ENCODE results near the gene OR6T1. TPM values are rescaled to one million over a fixed set of nuclear protein-coding genes. Genes with fewer than 3 reads are reported as not detected.

The OR6T1 gene
- total and polyA plus RNA-seq, 3 donors from 2014 or later = 0.71 TPM; not detected in 2

GRCh38 chr11:123901867-123902266 lies 41.8 kb downstream of the OR6T1 start, which contains the start of gene OR8D4:
OR8D4 (plus strand) TSS chr11:123902167; CDS start chr11:123906432, 4,265 bp downstream.
- WGBS, 2 donors = 67 to 97% methylated on average over 1 of the region's 1 CpG
- no peak for DNase-seq
- Histone ChIP-seq H3K9me3 (no peaks in the 10 kb centered on the region), H3K36me3 (ENCODE audit: low read depth, missing control alignments) (no peaks in the 10 kb centered on the region), H3K4me3 (no peak within 1 kb of the TSS), H3K4me1 (peaks cover 9% of the 10 kb centered on the region), H3K27ac (no peak within 1 kb of the TSS), H3K27me3 (no peaks in the 10 kb centered on the region)
- intact Hi-C loops (cut with DNase I; ENCODE audit: low total_unique reads) = no loop called here
- no peak for TF ChIP-seq CTCF (IDR thresholded peaks at IDR 0.05)
- TF ChIP-seq POLR2A (IDR thresholded peaks at IDR 0.05) = no peak

GRCh38 chr11:123899792-123900191 lies 43.8 kb downstream of the OR6T1 start:
- Histone ChIP-seq H3K27ac (no peak overlapping the region), H3K36me3 (ENCODE audit: low read depth, missing control alignments) (no peaks in the 10 kb centered on the region), H3K27me3 (no peaks in the 10 kb centered on the region), H3K9me3 (no peaks in the 10 kb centered on the region), H3K4me3 (no peak overlapping the region), H3K4me1 (no peaks in the 10 kb centered on the region)
- WGBS, 2 donors = 26 to 52% methylated on average over 3 of the region's 3 CpGs
- intact Hi-C loops (cut with DNase I; ENCODE audit: low total_unique reads) = no loop called here
- DNase-seq = no peak
- no peak for TF ChIP-seq POLR2A (IDR thresholded peaks at IDR 0.05)
- TF ChIP-seq CTCF (IDR thresholded peaks at IDR 0.05) = no peak

Other genes with a start within 250 kb of the OR6T1 start
- gene ZNF202, start 202.2 kb downstream of the OR6T1 start, total RNA-seq = 10 to 100 TPM; 24.4 to 25.5 TPM
- 30.7 TPM for gene ZNF202, start 202.2 kb downstream of the OR6T1 start, polyA plus RNA-seq (ENCODE audit: insufficient read depth, low read depth, low replicate concordance)
- gene OR6X1, start 189.3 kb downstream of the OR6T1 start, total RNA-seq = not detected
- gene OR6X1, start 189.3 kb downstream of the OR6T1 start, polyA plus RNA-seq (ENCODE audit: insufficient read depth, low read depth, low replicate concordance) = not detected
- gene OR6M1, start 137.5 kb downstream of the OR6T1 start, total RNA-seq = not detected
- not detected for gene OR6M1, start 137.5 kb downstream of the OR6T1 start, polyA plus RNA-seq (ENCODE audit: insufficient read depth, low read depth, low replicate concordance)
- gene TMEM225, start 58.2 kb downstream of the OR6T1 start, total RNA-seq = 1 to 10 TPM; 6.1 to 10.0 TPM
- gene TMEM225, start 58.2 kb downstream of the OR6T1 start, polyA plus RNA-seq (ENCODE audit: insufficient read depth, low read depth, low replicate concordance) = 49.1 TPM
- gene OR8D4, start 41.7 kb downstream of the OR6T1 start, total RNA-seq = 10 to 100 TPM in 1 of 2 donors, 1 to 10 TPM in 1; 5.6 to 11.7 TPM
- not detected for gene OR8D4, start 41.7 kb downstream of the OR6T1 start, polyA plus RNA-seq (ENCODE audit: insufficient read depth, low read depth, low replicate concordance)
- gene OR4D5, start 4.2 kb downstream of the OR6T1 start, total RNA-seq = 1 to 10 TPM; 4.0 to 5.5 TPM
- gene OR4D5, start 4.2 kb downstream of the OR6T1 start, polyA plus RNA-seq (ENCODE audit: insufficient read depth, low read depth, low replicate concordance) = not detected
- not detected for gene OR10S1, start 33.9 kb upstream of the OR6T1 start, total RNA-seq
- gene OR10S1, start 33.9 kb upstream of the OR6T1 start, polyA plus RNA-seq (ENCODE audit: insufficient read depth, low read depth, low replicate concordance) = not detected
- gene OR10G6, start 51.3 kb upstream of the OR6T1 start, total RNA-seq = not detected
- gene OR10G6, start 51.3 kb upstream of the OR6T1 start, polyA plus RNA-seq (ENCODE audit: insufficient read depth, low read depth, low replicate concordance) = not detected
- gene OR10G4, start 69.2 kb upstream of the OR6T1 start, total RNA-seq = 1 to 10 TPM; 4.1 to 4.6 TPM
- gene OR10G4, start 69.2 kb upstream of the OR6T1 start, polyA plus RNA-seq (ENCODE audit: insufficient read depth, low read depth, low replicate concordance) = 0.15 TPM
- 1 to 10 TPM; 1.9 to 2.4 TPM for gene OR10G9, start 79.2 kb upstream of the OR6T1 start, total RNA-seq
- gene OR10G9, start 79.2 kb upstream of the OR6T1 start, polyA plus RNA-seq (ENCODE audit: insufficient read depth, low read depth, low replicate concordance) = not detected
- gene OR10G8, start 83.0 kb upstream of the OR6T1 start, total RNA-seq = 1 to 10 TPM; 1.7 to 5.8 TPM
- gene OR10G8, start 83.0 kb upstream of the OR6T1 start, polyA plus RNA-seq (ENCODE audit: insufficient read depth, low read depth, low replicate concordance) = not detected
- not detected for gene OR10G7, start 97.5 kb upstream of the OR6T1 start, total RNA-seq
- not detected for gene OR10G7, start 97.5 kb upstream of the OR6T1 start, polyA plus RNA-seq (ENCODE audit: insufficient read depth, low read depth, low replicate concordance)
- gene VWA5A, start 171.6 kb upstream of the OR6T1 start, total RNA-seq = 10 to 100 TPM; 26.6 to 31.3 TPM
- 28.3 TPM for gene VWA5A, start 171.6 kb upstream of the OR6T1 start, polyA plus RNA-seq (ENCODE audit: insufficient read depth, low read depth, low replicate concordance)
- 1 to 10 TPM; 1.5 to 1.6 TPM for gene OR10D3, start 239.5 kb upstream of the OR6T1 start, total RNA-seq
- gene OR10D3, start 239.5 kb upstream of the OR6T1 start, polyA plus RNA-seq (ENCODE audit: insufficient read depth, low read depth, low replicate concordance) = not detected